Retina (tissue), 1 donor: Measurements from ENCODE around the gene SF1.

Experiments used
- DNase-seq: peaks from one replicate; pipeline ENCODE4 v3.0.0-alpha.2; 2016

SF1 gene

DNA sequence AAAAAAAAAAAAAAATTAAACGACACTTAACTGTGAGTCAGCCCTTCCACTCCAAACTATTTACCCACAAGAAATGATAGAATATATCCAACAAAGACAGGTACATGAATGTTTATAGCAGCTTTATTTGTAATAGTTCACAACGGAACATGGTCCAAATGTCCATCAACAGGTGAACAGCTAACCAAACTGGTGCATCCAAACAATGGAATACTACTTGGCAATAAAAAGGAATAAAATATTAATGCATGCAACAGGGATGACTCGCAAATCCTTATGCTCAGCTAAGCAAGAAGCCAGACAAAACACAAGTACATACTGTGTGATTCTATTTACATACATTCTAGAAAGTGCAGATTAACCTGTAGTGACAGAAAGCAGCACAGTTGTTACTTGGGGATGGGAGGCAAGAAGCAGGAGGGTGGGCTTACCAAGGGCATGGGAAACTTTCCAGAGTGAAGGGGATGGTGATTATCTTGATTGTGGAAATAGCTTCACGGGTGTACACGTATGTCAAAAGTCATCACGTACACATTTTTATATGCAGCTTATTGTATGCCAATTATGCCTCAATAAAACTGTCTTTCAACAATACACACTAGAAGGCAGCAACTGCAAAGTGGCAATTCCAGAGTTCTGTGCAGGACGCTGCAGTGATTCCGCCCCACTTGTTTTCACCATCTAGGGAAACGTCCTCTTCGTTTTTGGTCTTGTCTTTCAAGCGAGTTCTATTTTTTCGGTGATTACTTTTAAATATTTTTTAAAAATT is 6.7 kb upstream of the SF1 start:
- DNase-seq: no peak

DNA sequence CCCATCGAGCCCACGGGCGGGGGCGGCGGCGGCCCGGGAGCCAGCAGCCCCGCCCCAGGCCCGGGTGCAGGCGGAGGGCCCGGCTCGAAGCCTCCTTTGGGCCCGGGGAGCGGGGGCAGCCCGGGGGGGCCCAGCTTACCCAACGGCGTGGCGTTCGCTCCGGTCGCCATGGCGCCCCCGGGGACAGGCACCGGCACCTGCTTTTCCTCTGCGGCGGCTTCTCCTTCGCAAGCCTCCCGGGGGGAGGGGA is 194 bp downstream of the SF1 start:
- DNase-seq: no peak

DNA sequence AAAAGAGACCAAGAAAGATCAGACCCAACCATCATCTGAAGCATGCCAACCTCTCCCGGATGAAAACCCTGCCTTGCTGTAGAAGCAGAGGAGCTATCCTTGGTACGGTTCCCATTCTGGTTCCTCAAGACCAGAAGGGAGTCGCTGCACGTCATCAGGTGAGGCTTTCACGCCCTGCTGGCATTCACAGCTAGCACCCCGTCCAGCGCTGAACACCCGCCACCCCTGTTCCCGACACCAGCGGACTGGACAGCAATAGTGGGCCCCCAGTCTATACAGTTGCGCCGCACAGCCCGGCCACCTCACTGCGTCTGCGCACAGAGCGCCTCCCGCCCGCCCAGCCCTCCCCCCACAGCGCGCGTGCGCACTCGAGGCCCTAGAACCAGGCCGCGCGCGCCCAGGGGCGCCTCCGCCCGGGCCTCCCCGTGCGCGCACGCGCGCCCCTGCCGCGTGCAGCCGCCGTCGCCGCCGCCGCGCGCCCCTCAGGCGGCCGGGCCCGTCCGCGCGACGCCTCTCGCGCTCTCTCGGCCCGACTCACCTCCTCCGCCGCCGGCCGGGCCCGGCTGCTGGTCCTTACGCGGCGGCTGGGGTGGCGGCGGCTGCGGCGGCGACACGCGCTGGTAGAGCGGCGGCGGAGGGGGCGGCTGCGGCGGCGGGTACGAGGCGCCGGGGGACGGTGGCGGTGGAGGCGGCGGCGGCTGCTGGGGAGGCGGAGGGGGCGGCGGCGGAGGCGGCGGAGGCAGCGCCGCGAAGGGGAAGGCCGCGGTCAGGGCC is 706 bp downstream of the SF1 start:
- peak; percentile 80 for DNase-seq

DNA sequence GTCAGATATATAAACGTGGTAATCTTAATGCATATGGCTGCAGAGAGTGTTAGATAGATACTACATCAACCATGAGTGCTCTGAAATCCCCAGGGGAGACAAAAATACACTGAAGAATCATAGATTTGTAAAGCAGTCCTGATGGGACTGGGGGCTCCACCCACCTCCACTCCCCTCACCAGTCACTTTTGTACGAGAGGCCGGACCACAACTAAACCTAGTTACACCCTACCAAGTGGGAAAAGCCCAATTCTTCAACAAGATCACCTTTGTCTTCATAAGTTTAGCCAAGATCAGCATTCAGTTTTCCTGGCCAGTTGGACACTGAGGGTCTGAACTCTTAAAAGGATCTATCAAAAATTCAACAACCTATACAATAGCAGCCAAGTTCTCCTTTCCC is 1.5 kb downstream of the SF1 start:
- no peak for DNase-seq

DNA sequence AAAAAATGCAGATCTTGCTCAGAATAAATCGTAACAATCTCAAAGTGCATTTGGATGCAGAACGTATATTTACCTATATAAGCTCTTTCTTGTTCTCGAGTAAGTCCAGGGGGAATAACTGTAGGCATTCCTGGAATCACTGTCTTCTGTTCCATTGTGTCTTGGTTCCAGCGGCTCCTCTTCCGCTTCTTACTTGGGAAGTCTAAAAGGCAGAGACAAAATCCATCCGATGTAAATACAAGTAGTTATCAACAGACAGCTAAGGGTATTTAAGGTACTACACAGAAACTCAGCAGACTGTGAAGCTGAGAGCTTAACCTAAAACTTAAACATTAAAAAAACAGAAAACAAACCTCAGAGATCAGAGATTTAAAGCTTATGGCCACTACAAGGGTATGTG is 1.9 kb downstream of the SF1 start:
- no peak for DNase-seq

DNA sequence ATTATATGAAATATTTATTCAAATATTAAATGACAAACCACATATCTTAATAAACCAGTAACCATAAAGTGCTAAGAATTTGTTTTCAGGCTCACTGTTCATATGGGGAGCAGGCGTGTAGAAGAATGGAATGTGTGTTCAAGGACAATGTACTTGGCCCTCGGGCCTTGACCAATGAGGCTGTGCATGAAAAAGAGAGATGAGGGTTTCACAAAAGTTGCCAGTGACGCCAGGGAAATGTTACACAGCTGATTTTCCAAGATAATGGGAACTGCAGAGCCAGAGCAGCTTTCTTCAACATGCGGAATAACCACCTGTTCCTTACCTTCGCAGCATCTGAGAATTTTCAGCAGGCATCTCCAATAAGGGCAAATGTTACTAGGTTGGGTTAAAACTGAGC is 4.2 kb downstream of the SF1 start:
- no peak for DNase-seq

DNA sequence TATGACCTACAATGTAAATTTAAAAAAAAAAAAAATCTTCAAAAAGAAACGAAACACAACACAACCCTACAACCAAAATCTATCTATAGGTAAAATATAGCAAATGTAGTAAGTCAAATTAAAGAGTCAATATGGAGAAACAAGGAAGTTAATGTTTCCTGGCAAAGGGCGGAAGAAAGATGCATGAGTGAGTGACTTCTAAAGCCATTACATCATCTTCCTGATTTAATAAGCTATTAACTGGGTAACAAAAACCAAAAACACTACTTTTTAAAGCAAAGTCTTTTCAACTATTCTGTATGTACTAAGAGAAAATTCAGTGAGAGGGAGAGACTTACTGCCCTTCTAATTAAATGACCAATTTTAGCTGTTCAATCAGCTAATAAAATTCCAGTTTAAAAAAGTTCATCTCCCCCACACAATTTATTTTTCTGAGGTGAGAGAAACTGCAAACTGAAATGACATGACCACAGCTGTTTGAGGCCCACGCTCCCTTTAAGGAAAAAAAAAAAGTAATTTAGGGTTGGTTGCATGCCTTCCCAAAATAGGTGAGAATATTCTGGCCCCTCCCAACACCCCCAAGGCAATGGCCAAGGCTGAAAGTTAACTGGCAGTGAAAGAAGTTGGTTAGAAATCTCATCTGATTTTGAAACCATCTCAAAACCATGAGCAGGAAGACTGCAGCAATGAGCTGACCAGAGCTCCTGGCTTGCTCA is 5.9 kb downstream of the SF1 start:
- DNase-seq: no peak

DNA sequence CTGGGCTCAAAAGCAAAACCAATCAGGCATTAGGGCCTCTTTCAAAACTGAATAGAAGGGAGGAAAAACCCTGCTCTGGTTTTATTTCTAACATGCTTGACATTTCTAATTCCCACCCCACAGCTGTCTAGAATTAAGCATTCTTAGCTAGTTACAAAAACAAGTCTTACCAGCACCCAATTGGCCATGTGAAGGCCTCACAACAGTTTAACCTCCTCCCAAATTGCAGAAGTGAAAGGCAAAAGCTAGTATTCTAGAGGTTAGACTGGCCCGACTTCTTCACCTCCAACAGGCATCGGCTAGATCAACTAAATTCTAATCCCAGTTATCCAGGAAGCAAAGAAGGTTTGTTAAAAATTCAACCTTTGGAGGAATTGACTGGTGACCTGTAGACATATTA is 6.5 kb downstream of the SF1 start:
- no peak for DNase-seq

DNA sequence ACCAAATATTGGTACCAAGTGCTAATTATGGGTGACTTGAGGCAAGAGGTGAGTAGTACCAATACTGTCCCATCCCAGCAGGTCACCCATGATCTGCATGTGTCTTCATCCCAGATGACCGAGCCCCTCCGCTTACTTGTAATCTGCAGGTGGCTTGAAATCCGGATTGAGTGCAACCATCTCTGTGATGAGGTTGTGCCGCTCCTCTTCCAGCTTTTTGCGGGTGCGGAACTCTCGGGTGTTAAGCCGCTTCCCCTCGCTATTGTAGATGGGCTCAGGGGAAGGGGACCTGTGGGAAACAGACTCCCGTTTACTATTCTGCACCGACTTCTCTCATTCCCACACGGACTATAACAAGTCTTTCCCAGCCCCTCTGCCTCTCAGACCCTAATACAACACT is 8.2 kb downstream of the SF1 start:
- DNase-seq: no peak

DNA sequence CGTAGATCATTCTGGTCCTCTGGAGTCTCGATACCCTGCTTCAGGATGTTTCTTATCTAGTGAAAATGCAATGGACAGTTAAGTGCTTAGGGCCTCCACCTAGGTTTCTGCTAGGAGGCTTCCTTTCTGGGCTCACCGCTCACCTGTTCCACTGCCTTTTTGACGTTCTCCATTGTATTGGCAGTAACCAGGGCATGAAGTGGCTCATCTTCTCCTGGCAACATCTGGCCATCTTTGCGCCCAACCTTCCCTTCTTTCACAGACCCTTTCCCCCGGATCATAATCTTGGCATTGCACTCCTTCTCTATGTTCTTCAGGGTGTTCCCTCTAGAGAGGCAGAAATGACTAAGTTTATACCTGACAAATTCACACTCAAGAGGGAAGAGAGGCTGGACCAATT is 9.1 kb downstream of the SF1 start:
- no peak for DNase-seq

DNA sequence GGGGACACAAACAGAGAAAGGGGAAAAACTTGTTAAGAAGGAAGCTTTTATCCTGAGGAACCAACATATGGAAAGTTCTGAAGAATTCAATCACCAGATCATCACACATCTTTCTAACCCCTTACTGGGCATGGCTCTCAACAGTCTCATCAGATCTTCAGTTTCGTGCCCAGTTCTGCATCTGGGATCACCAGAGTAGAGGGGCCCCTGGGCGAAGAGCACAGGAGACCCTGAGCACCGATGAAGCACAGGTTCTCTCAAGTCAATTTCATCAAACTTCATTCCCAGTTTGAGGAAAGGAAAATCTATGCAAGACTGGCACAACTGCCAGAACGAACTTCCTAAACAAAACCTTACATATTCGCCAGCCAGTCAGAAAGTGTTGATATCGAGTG is 10.0 kb downstream of the SF1 start:
- no peak for DNase-seq

DNA sequence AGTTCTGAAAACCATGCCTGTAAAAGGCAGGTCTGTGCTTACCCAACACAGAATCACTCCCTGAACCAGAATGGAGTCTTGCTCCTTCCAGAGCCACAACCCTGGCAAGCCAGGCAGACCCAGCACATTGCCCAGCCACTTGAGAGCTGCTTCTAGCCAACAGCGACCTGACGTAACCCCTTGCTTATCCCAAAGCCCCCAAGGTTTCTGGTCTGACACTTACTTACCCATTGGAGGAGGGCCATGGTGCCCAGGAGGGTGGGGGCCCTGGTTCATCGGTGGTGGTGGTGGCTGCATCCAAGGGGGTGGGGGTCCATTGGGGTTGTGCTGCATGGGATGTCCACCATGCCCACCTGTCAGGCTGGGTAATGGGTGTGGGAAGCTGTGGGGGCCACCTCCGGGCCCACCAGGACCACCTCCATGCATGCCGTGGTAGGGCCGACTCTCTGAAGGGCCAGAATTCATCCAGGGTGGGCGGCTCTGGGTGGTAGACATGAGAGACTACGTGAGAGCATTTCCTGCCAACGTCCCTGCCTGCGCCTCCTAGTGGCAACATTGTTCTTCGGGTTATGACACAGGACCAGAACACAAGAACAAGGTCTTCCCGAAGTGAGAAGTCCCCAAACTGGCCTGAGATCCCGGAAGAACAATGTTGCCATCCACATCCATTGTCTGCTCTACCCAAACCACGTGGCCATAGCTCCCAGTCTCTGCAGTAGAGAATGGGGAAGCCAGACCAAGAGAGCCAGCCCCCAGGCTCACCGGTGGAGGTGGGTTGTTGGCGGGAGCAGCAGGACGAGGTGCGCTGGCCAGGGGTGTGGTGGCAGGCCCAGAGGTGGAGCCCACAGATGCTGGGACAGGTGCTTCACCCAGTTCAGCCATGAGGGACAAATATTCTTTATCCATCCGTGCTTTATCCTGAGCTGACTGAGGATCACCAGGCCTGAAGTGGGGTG is 10.7 kb downstream of the SF1 start:
- DNase-seq: peak; percentile 61

DNA sequence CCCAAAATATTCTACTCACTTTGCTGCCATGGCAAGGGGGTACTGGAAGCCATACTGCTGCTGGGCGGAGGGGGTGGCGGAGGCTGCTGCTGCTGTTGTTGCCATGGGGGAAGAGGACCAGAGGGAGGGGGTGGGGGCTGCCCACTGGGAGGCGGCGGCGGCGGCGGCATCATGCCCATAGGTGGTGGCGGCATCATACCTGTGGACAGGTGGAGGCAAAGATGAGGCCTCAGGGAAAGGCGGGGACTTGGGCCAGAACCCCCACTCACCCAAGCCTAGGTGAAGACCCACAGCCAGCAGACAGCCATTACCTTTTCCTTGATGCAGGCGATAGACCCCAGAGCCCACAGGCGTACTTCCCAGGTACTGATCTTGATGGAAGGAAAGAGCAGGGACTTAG is 11.5 kb downstream of the SF1 start:
- DNase-seq: no peak

DNA sequence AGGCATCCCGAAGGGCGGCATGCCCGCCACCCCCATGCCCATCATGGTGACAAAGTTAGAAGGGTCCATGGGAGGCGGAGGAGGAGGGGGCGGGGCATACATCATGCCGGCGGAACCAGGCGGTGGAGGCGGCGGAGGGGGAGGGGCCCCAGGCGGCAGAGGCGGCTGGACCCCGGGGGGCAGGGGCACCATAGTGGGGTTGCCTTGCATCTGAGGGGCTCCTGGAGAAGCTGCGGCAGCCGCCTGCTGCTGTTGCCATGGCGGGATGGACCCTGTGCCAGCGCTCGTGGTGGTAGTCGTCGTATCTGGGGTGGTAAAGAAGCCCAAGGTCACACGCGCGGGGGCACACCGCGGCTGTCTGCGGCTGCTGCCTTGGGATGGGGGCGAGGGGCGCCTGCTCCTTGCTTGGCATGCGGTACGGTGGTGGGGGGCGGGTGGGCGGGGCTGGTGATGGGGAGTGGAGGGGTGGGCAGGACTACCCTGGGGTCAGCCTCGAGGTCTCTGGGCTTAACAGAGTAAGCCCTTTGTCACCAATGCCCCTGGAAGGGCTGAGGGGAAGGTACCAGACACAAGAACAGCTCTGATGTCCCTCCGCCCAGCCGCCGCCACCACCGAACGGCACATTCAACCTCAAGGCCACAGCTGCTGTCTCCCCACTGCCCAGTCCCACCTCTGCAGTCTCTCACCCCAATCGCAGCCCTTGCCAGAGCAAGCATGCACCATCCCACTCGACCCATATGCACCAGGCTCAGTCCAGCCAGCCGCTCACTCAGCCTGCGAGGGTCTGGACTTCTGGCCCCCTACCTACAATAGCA is 12.3 kb downstream of the SF1 start:
- no peak for DNase-seq

DNA sequence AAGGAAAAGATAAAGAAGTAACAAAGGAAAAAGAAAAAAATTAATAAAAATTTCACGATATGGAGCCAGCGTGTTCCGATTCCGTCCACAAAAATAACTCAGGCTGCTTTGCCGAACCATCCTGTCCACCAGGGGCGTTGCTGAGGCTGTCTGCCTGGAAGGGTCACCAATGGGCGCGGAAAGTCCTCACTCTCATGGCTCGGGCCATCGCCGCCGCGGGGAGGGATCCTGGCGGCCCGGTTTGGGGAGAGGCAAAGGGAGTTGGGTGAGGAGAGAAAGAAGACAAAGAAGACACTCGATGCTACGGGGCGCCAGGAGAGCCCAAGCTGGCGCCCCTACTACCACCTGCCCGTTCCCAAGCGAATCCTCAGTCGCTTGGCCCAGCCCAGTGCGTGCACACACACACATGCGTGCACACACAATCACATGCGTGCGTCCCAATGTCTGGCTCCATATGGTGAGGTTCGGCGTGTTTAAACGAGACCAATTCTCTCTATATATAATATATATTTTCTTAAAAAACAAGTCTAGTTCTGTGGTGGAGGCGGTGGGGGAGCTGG is 13.0 kb downstream of the SF1 start:
- DNase-seq: peak; percentile 6

DNA sequence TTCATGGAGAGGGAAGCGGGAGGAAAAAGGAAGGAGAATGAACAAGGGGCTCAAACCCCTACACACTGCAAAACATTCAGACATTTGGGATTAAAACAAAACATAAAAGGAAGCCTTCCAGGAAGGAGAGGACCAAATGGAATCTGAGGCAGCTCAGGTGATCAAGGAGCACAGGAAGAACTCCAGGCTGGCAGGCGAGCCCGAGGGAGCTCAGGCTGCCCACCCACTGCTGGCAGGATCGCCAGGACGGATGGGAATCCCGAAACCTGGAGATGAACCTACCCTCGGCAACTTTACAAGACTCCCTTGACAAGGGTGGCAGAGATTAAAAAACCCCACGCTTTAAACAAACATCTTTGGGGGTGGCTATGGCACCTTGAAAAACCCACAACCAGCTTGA is 13.6 kb downstream of the SF1 start:
- DNase-seq: no peak

DNA sequence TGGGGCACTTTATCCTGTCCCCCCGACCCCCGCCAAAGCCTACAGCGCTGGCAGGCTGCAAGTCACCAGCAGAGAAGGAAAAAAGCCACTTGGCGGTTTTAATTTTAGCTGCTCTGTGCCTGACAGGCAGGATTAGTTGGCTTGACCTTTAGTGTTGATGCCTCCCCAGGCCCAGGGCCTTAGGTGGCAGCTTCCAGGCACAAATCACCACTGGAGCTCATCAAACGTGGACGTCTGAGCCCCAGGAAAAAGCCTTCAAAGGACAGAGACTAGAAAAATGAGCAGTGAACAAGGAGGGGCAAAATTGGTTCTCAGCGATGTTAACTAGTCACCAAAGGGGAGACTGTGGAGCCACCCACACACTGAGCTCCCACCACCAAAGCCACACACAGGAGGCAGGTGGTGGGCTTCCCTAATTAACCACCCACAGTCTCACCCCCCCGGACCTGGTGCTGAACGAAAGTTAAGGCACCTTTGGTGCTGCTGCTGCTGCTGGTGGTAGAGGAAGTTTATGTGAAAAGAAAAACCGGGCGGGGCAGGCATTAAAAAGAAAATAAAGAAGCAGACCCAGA is 14.2 kb downstream of the SF1 start:
- peak; percentile 24 for DNase-seq

DNA sequence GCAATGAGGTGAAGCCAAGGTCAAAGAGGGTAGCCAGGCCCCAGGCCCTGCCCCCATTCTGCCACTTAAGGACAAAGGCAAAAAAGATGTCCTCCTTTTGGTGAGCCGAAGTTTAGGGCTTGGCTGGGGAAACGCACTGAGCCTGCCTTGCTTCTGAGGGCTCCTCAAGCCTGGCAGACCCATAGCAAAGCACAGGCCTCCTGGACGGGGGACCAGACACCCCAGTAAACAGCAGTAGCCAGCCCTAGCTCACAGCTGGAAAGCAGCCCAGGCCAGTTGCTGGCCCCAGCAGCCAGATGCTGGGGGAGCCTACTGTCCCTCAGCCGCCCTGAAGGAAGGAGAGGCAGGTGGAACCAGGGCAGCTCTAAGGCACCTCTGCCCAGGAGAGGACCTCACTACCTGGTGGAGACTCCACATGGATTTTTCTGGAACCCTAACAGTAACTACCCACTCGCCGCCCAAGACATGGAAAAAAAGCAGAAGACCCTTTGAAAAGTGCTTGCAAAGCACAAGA is 14.8 kb downstream of the SF1 start:
- peak; percentile 68 for DNase-seq

DNA sequence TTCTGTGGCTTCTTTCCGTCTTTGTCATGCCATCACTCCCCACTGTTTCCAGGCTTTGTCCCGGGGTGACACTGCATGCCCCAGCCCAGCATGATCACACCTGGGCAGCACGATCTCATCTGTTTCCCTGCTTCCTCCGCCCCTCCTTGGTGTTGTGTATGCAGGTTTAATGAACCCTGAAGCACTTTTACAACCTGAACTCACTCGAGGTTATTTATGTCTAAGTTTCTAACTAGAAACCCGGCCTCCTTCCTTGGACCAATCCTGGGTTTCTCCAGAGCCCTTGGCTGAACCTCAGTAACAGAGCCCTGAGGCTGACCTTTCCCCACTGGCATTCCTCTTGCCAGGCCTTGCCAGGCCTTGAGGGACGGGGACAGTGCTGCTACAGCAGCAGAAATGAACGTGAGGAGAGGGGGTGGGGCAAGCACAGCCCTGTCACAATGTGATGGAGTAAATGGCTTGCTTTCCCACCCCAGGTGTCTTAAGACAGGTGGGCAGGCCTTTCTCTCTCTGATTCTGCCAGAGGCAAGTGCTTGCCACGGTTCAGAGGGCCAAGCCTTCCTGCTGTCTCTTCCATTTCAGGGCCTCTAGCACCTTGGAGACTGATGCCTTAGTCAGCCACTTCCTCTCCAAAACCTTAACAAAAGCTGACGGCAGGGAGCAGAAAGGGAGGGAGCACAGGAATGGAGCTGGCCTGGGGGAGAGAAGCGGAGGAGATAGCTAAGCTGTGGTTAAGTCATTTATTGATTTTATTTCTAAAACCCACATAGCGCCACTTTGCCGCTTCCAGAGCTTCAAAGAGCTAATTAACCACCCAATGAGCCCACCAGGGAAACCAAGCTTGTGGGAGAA is 15.4 kb downstream of the SF1 start:
- DNase-seq: no peak

DNA sequence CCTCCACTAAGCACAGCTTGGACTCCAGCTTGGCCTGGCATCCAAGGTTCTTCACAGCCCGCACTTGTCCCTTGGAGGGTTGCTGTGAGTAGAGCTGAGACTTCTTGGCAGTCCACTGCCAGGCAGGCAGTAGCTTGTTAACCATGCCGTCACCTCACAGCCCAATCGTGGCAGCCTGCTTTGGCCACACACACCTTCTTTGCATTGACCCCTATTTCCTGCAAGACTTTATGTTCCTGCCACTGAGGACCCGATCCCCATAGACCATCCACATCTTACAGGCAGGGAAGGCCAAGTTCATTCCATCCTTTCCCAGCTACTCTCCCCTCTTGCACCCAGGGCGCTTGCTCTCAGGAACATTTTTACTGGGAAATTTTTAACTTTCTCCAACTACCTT is 16.1 kb downstream of the SF1 start:
- DNase-seq: peak; percentile 26
